Smooth muscle cell (in vitro differentiated cells): ENCODE data around the gene HECTD3. TPM values are rescaled to one million over a fixed set of nuclear protein-coding genes. Genes with fewer than 3 reads are reported as not detected.

Experiments used
- DNase-seq: peaks from one replicate; lab custom pipeline; 2025; ENCODE audit not compliant: unreplicated experiment; lab: John Stamatoyannopoulos, UW
- H2AFZ ChIP-seq: fragments of 200-600 bp; sonication (generic); 2 replicates; pipeline ENCODE4 v1.6.0; 2016; ENCODE audit warnings: antibody characterized with exemption, low read depth, mild to moderate bottlenecking
- H3F3A ChIP-seq: fragments of 200-600 bp; sonication (generic); 2 replicates; pipeline ENCODE4 v1.6.0; 2017; ENCODE audit warnings: antibody characterized with exemption, low read depth
- H3K27ac ChIP-seq: fragments of 200-600 bp; sonication (generic); 2 replicates; pipeline ENCODE4 v1.5.1; 2016; ENCODE audit warnings: low read depth, mild to moderate bottlenecking
- H3K27me3 ChIP-seq: fragments of 200-600 bp; sonication (generic); 2 replicates; pipeline ENCODE4 v1.6.1; 2016; ENCODE audit warnings: low read depth, mild to moderate bottlenecking
- H3K36me3 ChIP-seq: fragments of 200-600 bp; sonication (generic); 2 replicates; pipeline ENCODE4 v1.5.1; 2016; ENCODE audit warnings: low read depth
- H3K4me1 ChIP-seq: fragments of 200-600 bp; sonication (generic); 2 replicates; pipeline ENCODE4 v1.5.1; 2016; ENCODE audit warnings: low read depth
- H3K4me2 ChIP-seq: fragments of 200-600 bp; sonication (generic); 2 replicates; pipeline ENCODE4 v1.6.0; 2016; ENCODE audit warnings: mild to moderate bottlenecking
- H3K4me3 ChIP-seq: fragments of 200-600 bp; sonication (generic); 2 replicates; pipeline ENCODE4 v1.5.1; 2016; ENCODE audit warnings: mild to moderate bottlenecking
- H3K79me2 ChIP-seq: fragments of 200-600 bp; sonication (generic); 2 replicates; pipeline ENCODE4 v1.6.0; 2016; ENCODE audit warnings: low read depth, mild to moderate bottlenecking
- H3K9ac ChIP-seq: fragments of 200-600 bp; sonication (generic); 2 replicates; pipeline ENCODE4 v1.6.0; 2016; ENCODE audit warnings: low read depth
- H3K9me3 ChIP-seq: fragments of 200-600 bp; sonication (generic); replicated peaks from 2 replicates; pipeline ENCODE4 v1.5.1; 2016; ENCODE audit warnings: low read depth
- H4K20me1 ChIP-seq: fragments of 200-600 bp; sonication (generic); 2 replicates; pipeline ENCODE4 v1.6.0; 2016; ENCODE audit warnings: low read depth
- WGBS: methylation state at CpG from one replicate; pipeline ENCODE4 v1.1.7; 2016; ENCODE audit warnings: low lambda C conversion rate; 5-methylcytosine and 5-hydroxymethylcytosine counted together
- polyA plus RNA-seq: library from polyadenylated mRNA; unstranded; fragments of >200 nt; fragmentation: Nextera tagmentation; extraction: Ambion mirVana; gene quantifications from 2 replicates; pipeline ENCODE4 v1.2.1, GENCODE V29; 2016
- total RNA-seq: library from RNA; depleted of rRNA; stranded (reverse); fragments of >200 nt; gene quantifications from 2 replicates; pipeline ENCODE4 v1.2.3, GENCODE V29; 2014
- TF ChIP-seq, protein P1 (sequence below): fragments of 200-600 bp; sonication (generic); IDR thresholded peaks from 2 replicates; pipeline ENCODE4 v1.5.1; 2017; ENCODE audit warnings: borderline replicate concordance, mild to moderate bottlenecking, antibody characterized with exemption; ENCODE audit not compliant: insufficient read depth, poor library complexity, severe bottlenecking

Gene HECTD3
- total and polyA plus RNA-seq, 2 experiments from 2014 or later: 22.7 to 41.7 TPM

GRCh38 chr1:44995467-44996238 is 15.5 kb downstream of the HECTD3 start:
- Histone ChIP-seq H3K4me3 (no peak overlapping the region), H3K9me3 (no peaks in the 10 kb centered on the region), H3K79me2 (no peaks in the 10 kb centered on the region), H3F3A (no peaks in the 10 kb centered on the region), H3K36me3 (no peaks in the 10 kb centered on the region), H3K4me1 (no peaks in the 10 kb centered on the region), H3K4me2 (no peak overlapping the region), H3K27me3 (no peaks in the 10 kb centered on the region), H2AFZ (no peak overlapping the region), H3K27ac (no peak overlapping the region), H4K20me1 (no peaks in the 10 kb centered on the region), H3K9ac (no peak overlapping the region)
- TF ChIP-seq, protein P1, sequence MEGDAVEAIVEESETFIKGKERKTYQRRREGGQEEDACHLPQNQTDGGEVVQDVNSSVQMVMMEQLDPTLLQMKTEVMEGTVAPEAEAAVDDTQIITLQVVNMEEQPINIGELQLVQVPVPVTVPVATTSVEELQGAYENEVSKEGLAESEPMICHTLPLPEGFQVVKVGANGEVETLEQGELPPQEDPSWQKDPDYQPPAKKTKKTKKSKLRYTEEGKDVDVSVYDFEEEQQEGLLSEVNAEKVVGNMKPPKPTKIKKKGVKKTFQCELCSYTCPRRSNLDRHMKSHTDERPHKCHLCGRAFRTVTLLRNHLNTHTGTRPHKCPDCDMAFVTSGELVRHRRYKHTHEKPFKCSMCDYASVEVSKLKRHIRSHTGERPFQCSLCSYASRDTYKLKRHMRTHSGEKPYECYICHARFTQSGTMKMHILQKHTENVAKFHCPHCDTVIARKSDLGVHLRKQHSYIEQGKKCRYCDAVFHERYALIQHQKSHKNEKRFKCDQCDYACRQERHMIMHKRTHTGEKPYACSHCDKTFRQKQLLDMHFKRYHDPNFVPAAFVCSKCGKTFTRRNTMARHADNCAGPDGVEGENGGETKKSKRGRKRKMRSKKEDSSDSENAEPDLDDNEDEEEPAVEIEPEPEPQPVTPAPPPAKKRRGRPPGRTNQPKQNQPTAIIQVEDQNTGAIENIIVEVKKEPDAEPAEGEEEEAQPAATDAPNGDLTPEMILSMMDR: no peak
- WGBS: 97% methylated on average over 7 of the region's 7 CpGs
- no peak for DNase-seq

DNA sequence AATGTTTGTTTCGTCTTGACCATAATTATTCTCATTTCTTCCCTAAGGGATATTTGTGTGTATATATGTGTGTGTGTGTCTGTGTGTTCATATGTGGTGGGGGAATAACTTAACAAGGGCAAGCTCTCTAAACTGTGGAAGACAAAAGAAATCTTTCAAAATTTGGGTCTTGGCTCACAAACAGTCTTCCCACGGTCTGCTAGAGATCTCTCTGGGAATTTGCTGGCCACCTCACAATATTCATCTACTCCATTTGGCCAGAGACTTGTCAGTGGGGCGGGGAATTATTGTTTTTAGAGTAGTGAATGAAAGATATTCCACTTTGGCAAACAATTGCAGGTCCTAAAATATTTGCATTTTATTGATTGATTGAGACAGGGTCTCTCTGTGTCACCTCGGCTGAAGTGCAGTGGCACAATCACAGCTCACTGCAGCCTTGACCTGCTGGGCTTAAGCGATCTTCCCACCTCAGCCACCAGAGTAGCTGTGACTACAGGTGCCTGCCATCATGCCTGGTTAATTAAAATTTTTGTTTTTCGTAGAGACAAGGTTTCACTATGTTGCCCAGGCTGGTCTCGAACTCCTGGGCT is 16.7 kb downstream of the HECTD3 start:
- Histone ChIP-seq H3K4me3 (no peak overlapping the region), H3K4me1 (no peaks in the 10 kb centered on the region), H3K79me2 (no peaks in the 10 kb centered on the region), H3K9me3 (no peaks in the 10 kb centered on the region), H3K27ac (no peak overlapping the region), H3K4me2 (no peak overlapping the region), H3K36me3 (no peaks in the 10 kb centered on the region), H4K20me1 (no peaks in the 10 kb centered on the region), H2AFZ (no peak overlapping the region), H3F3A (no peaks in the 10 kb centered on the region), H3K27me3 (no peaks in the 10 kb centered on the region), H3K9ac (no peak overlapping the region)
- no peak for DNase-seq
- WGBS: 90% methylated on average over 7 of the region's 7 CpGs
- TF ChIP-seq, protein P1: no peak

DNA sequence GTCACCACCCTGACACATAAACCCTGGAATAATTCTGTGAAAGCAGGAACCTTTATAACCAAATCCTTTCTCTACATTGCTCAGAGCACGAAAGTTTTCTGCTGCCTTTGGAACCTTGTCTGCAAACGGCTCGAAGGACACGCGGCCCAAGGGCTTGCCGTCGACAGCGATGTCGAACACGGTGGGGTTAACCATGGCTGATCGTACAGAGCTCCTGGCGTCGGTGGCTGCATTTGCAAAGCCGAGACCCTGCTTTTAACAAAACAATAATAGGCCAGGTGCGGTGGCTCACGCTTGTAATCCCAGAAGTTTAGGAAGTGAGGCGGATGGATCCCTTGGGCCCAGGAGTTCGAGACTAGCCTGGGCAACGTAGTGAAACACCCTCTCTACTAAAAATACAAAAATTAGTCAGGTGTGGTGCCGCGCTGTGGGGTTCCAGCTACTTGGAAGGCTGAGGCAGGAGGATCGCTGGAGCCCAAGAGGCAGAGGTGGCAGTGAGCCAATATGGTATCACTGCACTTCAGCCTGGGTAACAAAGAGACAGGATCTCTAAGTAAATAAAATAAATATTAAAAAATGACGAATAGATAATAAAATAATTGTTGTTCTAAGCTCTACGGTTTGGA is 22.5 kb downstream of the HECTD3 start:
- H3F3A ChIP-seq: no peaks in the 10 kb centered on the region
- H3K9me3 ChIP-seq: no peaks in the 10 kb centered on the region
- no peak overlapping the region for H3K27ac ChIP-seq
- no peaks in the 10 kb centered on the region for H3K27me3 ChIP-seq
- H3K36me3 ChIP-seq: no peaks in the 10 kb centered on the region
- H2AFZ ChIP-seq: no peak overlapping the region
- H3K4me2 ChIP-seq: no peak overlapping the region
- DNase-seq: no peak
- TF ChIP-seq, protein P1: no peak
- no peaks in the 10 kb centered on the region for H3K4me1 ChIP-seq
- no peak overlapping the region for H3K9ac ChIP-seq
- no peak overlapping the region for H3K4me3 ChIP-seq
- H3K79me2 ChIP-seq: peaks cover 12% of the 10 kb centered on the region
- H4K20me1 ChIP-seq: no peaks in the 10 kb centered on the region
- WGBS: 94% methylated on average over 24 of the region's 24 CpGs
